Measurements from ENCODE around the gene BTBD3. TPM values are rescaled to one million over a fixed set of nuclear protein-coding genes. Genes with fewer than 3 reads are reported as not detected.
A peak's percentile ranks its signal among the peaks of the same experiment; 100 is the strongest.

Gene BTBD3
- total and polyA plus RNA-seq, 2 donors (not counting 1 experiment from before 2014, with no cell fraction given): 47.4 to 51.7 TPM

GRCh38 chr20:11958855-11959254 lies 41.2 kb downstream of the BTBD3 start:
- H4K20me1 ChIP-seq (ENCODE audit: control insufficient read depth, extremely low read depth, insufficient read depth, low read length): no peaks in the 10 kb centered on the region
- no peaks in the 10 kb centered on the region for H3K4me1 ChIP-seq (ENCODE audit: control insufficient read depth, extremely low read depth, insufficient read depth, low read length)
- H3K36me3 ChIP-seq (ENCODE audit: control insufficient read depth, insufficient read depth, low read length): no peaks in the 10 kb centered on the region
- no peaks in the 10 kb centered on the region for H3K27me3 ChIP-seq (ENCODE audit: control insufficient read depth, insufficient read depth, low read length)
- no peaks in the 10 kb centered on the region for H3K79me2 ChIP-seq (ENCODE audit: control insufficient read depth, insufficient read depth, low read length)
- TF ChIP-seq CTCF (conservative IDR thresholded peaks at IDR 0.05 in 1 of 2, IDR thresholded peaks at IDR 0.05 in 1 of 2; ENCODE audit: low read depth in 1 of 2, low read length in 2 of 2) (no peak), EZH2 (IDR thresholded peaks at IDR 0.05; ENCODE audit: low read length, missing control alignments) (no peak)
- no peak overlapping the region for H2AFZ ChIP-seq (ENCODE audit: low read length)
- H3K9me3 ChIP-seq (ENCODE audit: control insufficient read depth, insufficient read depth, low read depth, low read length): no peaks in the 10 kb centered on the region
- peak in 1 of 2 donors; percentile 3 for DNase-seq (ENCODE audit: low read depth in 2 of 2)
- H3K9ac ChIP-seq (ENCODE audit: insufficient read depth, low read length): no peak overlapping the region
- no peak overlapping the region for H3K27ac ChIP-seq (ENCODE audit: insufficient read depth, low read length)
- H3K4me3 ChIP-seq (replicated peaks in 1 of 4; ENCODE audit: control extremely low read depth in 1 of 4, insufficient read depth in 1 of 4, low read depth in 3 of 4, low read length in 4 of 4): no peak overlapping the region
- no peak overlapping the region for H3K4me2 ChIP-seq (ENCODE audit: extremely low read depth, insufficient read depth, low read length)

- Histone ChIP-seq H2AFZ (ENCODE audit: low read length) (no peak overlapping the region), H3K27ac (ENCODE audit: insufficient read depth, low read length) (no peak overlapping the region), H3K4me3 (replicated peaks in 1 of 4; ENCODE audit: control extremely low read depth in 1 of 4, insufficient read depth in 1 of 4, low read depth in 3 of 4, low read length in 4 of 4) (no peak overlapping the region), H4K20me1 (ENCODE audit: control insufficient read depth, extremely low read depth, insufficient read depth, low read length) (no peaks in the 10 kb centered on the region), H3K9ac (ENCODE audit: insufficient read depth, low read length) (no peak overlapping the region), H3K36me3 (ENCODE audit: control insufficient read depth, insufficient read depth, low read length) (no peaks in the 10 kb centered on the region), H3K27me3 (ENCODE audit: control insufficient read depth, insufficient read depth, low read length) (no peaks in the 10 kb centered on the region), H3K79me2 (ENCODE audit: control insufficient read depth, insufficient read depth, low read length) (no peaks in the 10 kb centered on the region), H3K4me2 (ENCODE audit: extremely low read depth, insufficient read depth, low read length) (no peak overlapping the region), H3K9me3 (ENCODE audit: control insufficient read depth, insufficient read depth, low read depth, low read length) (no peaks in the 10 kb centered on the region), H3K4me1 (ENCODE audit: control insufficient read depth, extremely low read depth, insufficient read depth, low read length) (no peaks in the 10 kb centered on the region)
- TF ChIP-seq EZH2 (IDR thresholded peaks at IDR 0.05; ENCODE audit: low read length, missing control alignments) (no peak), CTCF (conservative IDR thresholded peaks at IDR 0.05 in 1 of 2, IDR thresholded peaks at IDR 0.05 in 1 of 2; ENCODE audit: low read depth in 1 of 2, low read length in 2 of 2) (no peak)
- no peak for DNase-seq (ENCODE audit: low read depth in 2 of 2)
Observed at GRCh38 chr20:11965602-11966001, 47.9 kb downstream of the BTBD3 start.

GRCh38 chr20:11966186-11966585 lies 48.5 kb downstream of the BTBD3 start:
- no peaks in the 10 kb centered on the region for H3K79me2 ChIP-seq (ENCODE audit: control insufficient read depth, insufficient read depth, low read length)
- H3K27ac ChIP-seq (ENCODE audit: insufficient read depth, low read length): no peak overlapping the region
- no peaks in the 10 kb centered on the region for H3K27me3 ChIP-seq (ENCODE audit: control insufficient read depth, insufficient read depth, low read length)
- no peak for DNase-seq (ENCODE audit: low read depth in 2 of 2)
- H3K36me3 ChIP-seq (ENCODE audit: control insufficient read depth, insufficient read depth, low read length): no peaks in the 10 kb centered on the region
- H4K20me1 ChIP-seq (ENCODE audit: control insufficient read depth, extremely low read depth, insufficient read depth, low read length): no peaks in the 10 kb centered on the region
- H2AFZ ChIP-seq (ENCODE audit: low read length): no peak overlapping the region
- no peak overlapping the region for H3K4me3 ChIP-seq (replicated peaks in 1 of 4; ENCODE audit: control extremely low read depth in 1 of 4, insufficient read depth in 1 of 4, low read depth in 3 of 4, low read length in 4 of 4)
- H3K9ac ChIP-seq (ENCODE audit: insufficient read depth, low read length): no peak overlapping the region
- no peak overlapping the region for H3K4me2 ChIP-seq (ENCODE audit: extremely low read depth, insufficient read depth, low read length)
- H3K9me3 ChIP-seq (ENCODE audit: control insufficient read depth, insufficient read depth, low read depth, low read length): no peaks in the 10 kb centered on the region
- H3K4me1 ChIP-seq (ENCODE audit: control insufficient read depth, extremely low read depth, insufficient read depth, low read length): no peaks in the 10 kb centered on the region
- no peak for TF ChIP-seq CTCF (conservative IDR thresholded peaks at IDR 0.05 in 1 of 2, IDR thresholded peaks at IDR 0.05 in 1 of 2; ENCODE audit: low read depth in 1 of 2, low read length in 2 of 2)
- no peak for TF ChIP-seq EZH2 (IDR thresholded peaks at IDR 0.05; ENCODE audit: low read length, missing control alignments)

All from fibroblast of lung (primary cell).